GM18873 (cell line): ENCODE measurements around the gene PRPS1.
A peak's percentile ranks its signal among the peaks of the same experiment; 100 is the strongest.
"Not testable (repeated sequence)": the region's sequence is repeated elsewhere in the genome, so short reads cannot be mapped to it uniquely, and the experiment has no call there.

Experiments
- ATAC-seq: cut with Tn5 transposase; IDR thresholded peaks from one replicate; pipeline ENCODE4 v1.9.1; 2021; ENCODE audit warnings: mild to moderate bottlenecking, moderate library complexity, moderate number of reproducible peaks; ENCODE audit not compliant: unreplicated experiment, low FRiP score

Gene PRPS1

GRCh38 chrX:107673933-107674479 is 45.7 kb downstream of the PRPS1 start:
- peak; percentile 92 for ATAC-seq

- peak; percentile 4 for ATAC-seq
Observed at GRCh38 chrX:107674480-107675364, 46.4 kb downstream of the PRPS1 start.

- ATAC-seq, result no peak
Observed at GRCh38 chrX:107675365-107675654, 47.0 kb downstream of the PRPS1 start.

GRCh38 chrX:107675823-107676555 is 47.7 kb downstream of the PRPS1 start:
- ATAC-seq, result no peak

GRCh38 chrX:107676559-107677378 is 48.5 kb downstream of the PRPS1 start:
- no peak for ATAC-seq

- no peak for ATAC-seq
Observed at GRCh38 chrX:107677501-107677901, 49.2 kb downstream of the PRPS1 start.

GRCh38 chrX:107677909-107678308 is 49.6 kb downstream of the PRPS1 start:
- ATAC-seq, result no peak

GRCh38 chrX:107678957-107679740 is 50.8 kb downstream of the PRPS1 start:
- no peak for ATAC-seq

GRCh38 chrX:107682256-107682655 is 53.9 kb downstream of the PRPS1 start:
- no peak for ATAC-seq

GRCh38 chrX:107683124-107683895 is 55.0 kb downstream of the PRPS1 start:
- no peak for ATAC-seq

GRCh38 chrX:107683931-107684330 is 55.6 kb downstream of the PRPS1 start:
- ATAC-seq, result no peak

GRCh38 chrX:107684956-107685385 is 56.7 kb downstream of the PRPS1 start:
- ATAC-seq, result peak; percentile 71

- ATAC-seq, result not testable (repeated sequence)
Observed at GRCh38 chrX:107685586-107685985, 57.3 kb downstream of the PRPS1 start.

GRCh38 chrX:107686026-107686425 is 57.7 kb downstream of the PRPS1 start:
- ATAC-seq, result no peak

- ATAC-seq, result no peak
Observed at GRCh38 chrX:107686792-107687191, 58.5 kb downstream of the PRPS1 start.

- no peak for ATAC-seq
Observed at GRCh38 chrX:107687445-107687844, 59.1 kb downstream of the PRPS1 start.

GRCh38 chrX:107691024-107691448 is 62.7 kb downstream of the PRPS1 start:
- no peak for ATAC-seq

GRCh38 chrX:107699616-107700015 is 71.3 kb downstream of the PRPS1 start:
- ATAC-seq, result no peak

GRCh38 chrX:107700317-107700774 is 72.0 kb downstream of the PRPS1 start:
- ATAC-seq, result no peak
